ELF-1 (cell line): ENCODE measurements around the gene GAS6.

Experiments
- DNase-seq: peaks from one replicate; pipeline ENCODE4 v3.0.0-alpha.2; 2016; ENCODE audit warnings: low read depth, low spot score

Gene GAS6

DNA sequence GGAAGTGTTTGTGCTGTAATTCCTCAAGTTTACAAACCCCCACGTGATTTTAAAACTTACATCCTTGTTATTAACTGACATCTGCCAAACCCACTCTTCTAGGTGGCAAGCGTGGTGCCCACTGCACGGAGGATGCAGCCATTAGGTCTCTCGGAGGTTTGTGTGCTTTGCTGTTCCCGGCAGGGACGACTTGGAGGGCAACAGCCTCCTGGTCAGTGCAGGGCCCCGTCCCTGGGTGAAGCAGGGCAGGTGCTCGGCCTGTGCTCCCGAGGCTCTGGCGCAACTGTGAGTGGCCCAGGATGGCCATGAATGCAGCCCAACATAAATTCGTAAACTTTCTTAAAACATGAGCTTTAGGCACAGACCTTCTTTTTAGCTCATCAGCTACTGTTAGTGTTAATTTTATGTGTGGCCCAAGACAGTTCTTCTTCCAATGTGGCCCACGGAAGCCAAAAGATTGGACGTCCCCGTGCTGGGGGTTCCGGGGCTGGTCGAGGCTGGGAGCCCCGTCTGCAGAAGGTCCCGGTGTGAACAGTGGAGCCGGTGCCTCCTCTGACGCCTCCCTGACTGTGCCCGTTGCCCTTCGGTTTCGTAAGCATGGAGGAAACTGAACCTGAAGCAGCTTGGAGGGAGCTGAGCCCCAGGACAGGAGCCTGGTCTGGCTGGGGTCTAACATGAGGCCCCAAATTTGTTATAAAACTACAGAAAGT lies 11.9 kb downstream of the GAS6 start:
- no peak for DNase-seq

- no peak for DNase-seq
These were observed 12.4 kb downstream of the GAS6 start for GRCh38 chr13:113851480-113851803.

DNA sequence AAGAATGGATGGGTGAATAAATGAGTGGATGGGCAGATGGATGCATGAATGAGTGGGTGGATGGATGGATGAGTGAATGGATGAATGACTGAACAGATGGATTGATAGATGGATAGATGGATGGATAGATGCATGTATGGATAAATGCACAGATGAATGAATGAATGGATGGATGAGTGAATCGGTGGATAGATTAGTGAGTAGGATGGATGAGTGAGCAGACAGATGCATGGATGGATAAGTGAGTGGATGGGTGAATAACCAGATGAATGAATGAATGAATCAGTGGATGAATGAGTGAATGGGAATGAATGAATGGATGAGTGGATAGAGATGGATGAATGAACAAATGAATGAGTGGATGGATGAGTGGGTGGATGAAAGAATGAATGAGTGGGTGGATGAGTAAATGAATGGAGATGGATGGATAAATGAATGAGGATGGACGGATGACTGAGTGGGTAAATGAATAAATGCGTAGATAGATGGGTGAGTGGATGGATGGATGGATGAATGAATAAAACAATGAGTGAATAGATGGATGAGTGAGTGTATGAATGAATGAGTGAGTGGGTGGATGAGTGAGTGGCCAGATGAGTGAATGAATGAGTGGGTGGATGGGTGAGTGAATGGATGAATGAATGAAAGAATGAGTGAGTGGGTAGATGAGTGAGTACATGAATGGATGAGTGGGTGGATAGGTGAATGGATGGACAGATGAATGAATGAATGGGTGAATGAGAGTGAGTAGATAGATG lies 13.0 kb downstream of the GAS6 start:
- no peak for DNase-seq

GRCh38 chr13:113849981-113850721 lies 13.7 kb downstream of the GAS6 start:
- DNase-seq = no peak

DNA sequence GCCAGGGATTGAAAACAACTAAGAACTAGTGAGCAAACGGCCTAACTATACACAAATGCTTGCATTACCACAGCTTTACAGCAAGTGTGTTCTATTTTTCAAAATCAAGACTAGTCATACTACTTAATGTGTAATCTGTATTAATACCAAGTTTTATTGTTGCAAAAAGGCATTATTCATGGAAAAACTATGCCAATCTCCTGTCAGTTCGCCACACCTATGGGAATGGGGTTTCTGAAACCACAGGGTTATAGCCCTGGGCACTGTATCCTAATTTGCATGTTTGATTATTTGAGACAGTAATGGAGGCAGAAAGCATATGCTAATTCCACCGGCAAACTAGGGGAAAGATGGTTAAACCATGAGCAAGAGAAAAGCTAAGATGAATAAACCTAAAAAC lies 14.3 kb downstream of the GAS6 start:
- no peak for DNase-seq

DNA sequence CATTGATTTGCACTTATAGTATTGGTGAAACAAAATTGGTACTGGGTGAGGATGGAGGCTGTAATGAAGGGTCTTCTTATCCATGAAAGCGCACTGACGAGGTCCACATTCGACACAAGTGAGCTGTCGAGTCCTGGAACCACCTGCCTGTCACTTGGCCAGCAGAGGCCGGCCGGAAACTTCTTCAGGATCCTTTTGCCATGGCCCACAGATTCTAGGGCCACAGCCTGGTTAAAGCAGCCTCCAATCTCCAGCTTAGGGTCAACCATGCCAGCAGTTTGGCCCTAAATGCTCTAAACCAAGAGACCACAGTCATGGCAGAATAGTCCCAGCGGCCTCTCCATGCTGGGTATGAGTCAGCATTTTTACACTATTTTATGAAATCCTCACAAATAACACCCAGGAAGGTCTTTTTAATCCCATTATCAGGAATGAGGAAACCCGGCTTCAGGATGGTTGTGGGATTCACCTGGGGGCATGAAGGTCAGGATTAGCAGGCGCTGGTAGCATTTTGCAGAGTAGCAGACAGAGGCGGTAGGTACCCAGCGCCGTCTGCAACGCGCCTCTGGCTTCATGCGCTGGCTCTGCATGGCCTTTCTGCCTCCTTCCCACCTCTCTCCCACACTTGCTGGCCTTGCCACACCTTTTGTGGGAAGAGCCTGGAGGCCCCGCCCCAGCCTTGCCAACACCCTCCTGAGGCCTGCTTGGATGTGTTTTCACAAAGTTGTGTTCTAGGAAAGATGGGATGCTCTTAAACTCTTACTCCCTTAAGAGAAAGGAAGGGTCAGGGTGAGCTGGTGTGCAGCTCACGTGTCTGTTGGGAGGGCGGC lies 15.2 kb downstream of the GAS6 start:
- DNase-seq = peak; percentile 44

GRCh38 chr13:113848020-113848419 lies 15.9 kb downstream of the GAS6 start:
- no peak for DNase-seq

DNA sequence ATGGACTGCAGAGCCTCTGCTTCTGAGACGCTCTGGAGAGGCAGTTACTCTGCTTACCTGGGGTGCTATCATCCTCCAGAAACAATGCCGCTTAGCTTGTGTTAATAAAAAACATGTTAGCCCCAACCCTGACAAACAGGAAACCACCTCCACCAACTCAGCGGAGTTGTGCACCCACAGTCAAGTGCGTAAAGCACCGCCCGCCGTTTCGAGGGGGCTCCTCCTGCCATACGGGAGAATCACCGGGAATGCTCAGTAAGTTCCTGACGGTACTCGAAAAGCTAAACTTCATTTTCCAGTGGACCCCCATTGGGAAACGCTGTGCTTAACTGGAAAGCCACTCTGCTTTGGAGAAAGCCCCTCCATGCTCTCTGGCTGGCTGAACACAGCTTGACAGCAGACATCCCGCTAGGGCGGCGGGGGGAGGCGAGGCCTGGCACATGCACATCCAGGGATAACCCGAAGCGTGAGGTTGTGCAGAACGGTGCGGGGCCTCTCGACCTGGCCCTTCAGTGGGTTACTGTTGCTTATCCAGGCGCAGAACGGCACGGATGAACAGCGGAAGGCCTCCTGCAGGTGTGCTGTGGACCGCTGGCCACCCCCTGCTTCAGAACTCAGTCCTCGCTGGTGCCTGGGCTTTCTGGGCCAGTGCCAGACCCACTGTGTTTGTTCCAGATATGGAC lies 17.1 kb downstream of the GAS6 start:
- no peak for DNase-seq

DNA sequence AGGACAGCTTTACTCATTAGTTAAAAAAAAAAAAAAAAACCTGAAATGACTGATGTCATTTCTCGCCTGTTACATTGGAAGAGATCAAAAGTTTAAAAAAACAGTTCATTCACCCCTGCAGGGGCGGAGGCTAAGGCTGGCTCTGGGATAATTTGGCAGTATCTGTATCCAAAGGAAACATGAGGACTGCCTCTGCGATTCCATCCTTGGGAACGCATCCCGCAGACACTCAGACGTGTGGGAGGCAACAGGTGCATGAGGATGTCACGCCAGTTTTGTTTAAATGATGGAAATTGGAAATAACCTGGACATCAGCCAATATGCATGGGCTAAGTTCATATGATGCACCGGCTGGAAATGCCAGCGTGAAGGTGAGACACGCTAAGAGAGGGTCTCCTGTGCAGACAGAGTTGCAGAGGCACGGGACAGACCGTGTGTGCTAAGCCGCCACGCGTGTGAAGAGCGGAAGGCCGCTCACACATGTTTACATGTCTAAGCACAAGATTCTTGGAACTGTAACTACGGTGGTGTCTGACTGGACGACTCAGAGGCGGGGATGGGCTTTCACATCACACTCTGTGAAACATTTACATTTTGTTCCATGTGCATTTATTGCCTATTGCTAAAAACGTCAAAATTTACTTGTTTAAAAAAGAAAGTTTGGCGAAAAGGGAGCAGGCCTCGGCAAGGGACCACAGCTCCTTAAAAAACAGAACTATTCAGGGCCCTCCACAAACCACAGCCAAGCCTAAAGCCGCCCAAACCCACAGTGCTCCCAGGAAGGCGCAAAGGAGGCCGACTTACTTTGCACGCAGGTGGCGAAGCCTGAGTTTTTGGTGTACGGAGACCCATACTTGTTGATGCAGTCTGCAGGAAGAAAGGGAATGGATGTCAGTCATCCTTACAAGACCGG lies 17.9 kb downstream of the GAS6 start:
- DNase-seq = no peak

GRCh38 chr13:113845055-113845454 lies 18.8 kb downstream of the GAS6 start:
- DNase-seq = no peak

DNA sequence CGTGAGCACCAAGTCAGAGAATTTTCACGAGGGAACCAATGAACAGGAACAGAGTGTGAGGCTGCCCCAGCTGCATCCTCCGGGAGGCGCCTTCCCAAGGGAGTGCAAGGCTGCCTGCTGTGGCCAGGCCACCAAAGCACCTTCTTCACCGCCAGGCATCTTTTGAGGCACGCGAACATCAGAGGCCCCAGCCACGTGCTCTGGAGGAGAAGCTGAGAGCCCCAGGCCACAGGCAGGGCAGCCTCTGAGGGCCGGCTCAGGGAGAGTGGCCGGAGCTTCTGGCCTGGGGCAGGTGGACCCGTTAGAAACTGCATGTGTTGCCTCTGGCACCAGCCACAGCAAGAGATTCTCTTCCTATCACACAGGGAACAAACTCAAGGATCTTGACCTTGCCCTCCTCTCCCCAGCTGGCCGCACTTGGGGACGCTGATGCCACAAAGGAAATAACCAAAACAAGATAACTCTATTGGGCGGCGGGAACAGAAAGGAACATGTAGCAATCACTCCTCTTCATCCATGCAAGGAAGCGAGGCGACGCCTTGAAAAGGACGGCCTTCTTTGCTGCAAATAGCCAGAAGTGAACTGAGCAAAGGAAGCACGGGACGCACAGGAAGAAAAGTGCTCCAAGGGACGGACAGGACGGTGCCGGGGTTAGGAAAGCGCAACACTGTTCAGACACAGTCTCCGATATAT lies 19.9 kb downstream of the GAS6 start:
- DNase-seq = peak; percentile 26

DNA sequence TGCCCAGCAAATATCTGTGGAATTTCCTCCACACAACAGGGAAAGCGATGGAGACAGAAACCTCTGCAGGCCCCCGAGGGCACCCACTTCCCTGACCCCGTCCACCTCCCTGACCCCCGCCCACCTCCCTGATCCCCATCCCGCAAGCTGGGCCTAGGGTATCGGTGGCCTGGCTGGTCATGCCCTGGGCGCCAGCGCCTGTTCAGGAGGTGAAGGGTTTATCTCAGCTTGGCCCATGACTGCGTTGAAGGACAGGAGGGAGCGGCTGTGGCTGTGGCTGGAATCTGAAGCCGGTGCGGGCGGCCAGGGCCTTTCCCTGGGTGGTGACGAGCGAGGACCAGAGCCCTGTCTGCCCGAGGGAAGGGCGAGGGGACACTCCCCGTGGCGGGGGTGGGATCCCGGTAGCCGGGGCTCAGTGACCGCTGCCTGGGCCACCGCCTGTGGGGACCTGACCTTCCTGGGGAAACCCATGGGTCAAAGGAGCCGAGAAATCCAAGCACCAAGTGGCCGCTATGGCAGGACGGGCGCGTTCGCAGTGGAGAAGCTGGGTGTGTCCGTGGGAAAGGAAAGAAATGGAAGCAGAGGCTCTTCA lies 20.7 kb downstream of the GAS6 start:
- DNase-seq = no peak

DNA sequence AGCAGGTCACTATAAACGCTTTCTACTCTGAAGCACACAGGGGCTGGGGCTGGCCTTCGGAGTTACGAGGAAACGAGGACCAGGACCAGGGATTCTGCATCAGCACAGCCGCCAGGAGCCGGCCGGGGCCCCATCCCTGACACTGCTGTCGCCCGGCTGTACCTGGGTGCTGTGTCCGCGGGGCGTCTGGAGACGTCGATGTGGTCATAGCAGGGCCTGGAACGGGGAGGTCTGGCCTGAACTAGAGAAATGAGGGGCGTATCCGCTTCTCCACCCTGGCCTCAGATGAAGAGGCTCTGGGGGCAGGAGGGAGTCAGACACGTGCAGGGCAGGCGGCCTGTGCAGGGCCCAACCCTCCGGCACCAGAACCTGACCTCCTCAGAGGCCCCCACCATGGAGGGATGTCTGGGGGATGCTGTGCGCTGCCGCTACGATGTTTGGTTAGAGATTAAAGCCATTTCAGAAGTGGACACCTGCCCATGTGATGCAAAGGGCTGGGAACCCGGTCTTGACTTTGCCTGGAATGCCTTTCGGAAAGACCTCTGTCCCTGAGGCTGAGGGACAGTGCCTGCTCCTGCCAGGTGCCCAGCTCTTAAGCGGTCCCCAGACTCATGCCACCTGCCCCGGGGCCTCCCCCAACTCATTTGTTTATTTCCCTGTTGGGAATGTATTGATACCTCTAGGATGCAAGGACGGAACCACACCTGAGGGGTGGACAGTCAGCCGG lies 21.4 kb downstream of the GAS6 start:
- DNase-seq = no peak

DNA sequence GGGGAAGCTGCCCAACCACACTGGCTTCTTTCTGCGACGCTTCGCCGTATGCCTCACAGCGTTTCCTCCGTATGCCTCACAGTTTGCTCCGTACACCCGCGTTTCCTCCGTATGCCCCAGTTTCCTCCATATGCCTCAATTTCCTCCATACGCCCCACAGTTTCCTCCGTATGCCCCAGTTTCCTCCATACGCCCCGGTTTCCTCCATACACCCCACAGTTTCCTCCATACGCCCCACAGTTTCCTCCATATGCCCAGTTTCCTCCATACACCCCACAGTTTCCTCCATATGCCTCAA lies 22.6 kb downstream of the GAS6 start:
- no peak for DNase-seq

GRCh38 chr13:113840541-113841352 lies 23.1 kb downstream of the GAS6 start:
- no peak for DNase-seq

- no peak for DNase-seq
These were observed 24.2 kb downstream of the GAS6 start for GRCh38 chr13:113839536-113840204.

GRCh38 chr13:113838711-113839201 lies 25.1 kb downstream of the GAS6 start:
- DNase-seq = no peak
